Measurements from ENCODE around the gene TBC1D14.

GRCh38 chr4:7073059-7073458, 163.4 kb downstream of the TBC1D14 start:
- TF ChIP-seq CTCF (IDR thresholded peaks at IDR 0.05) (no peak), POLR2A (IDR thresholded peaks at IDR 0.05) (no peak)
